ENCODE measurements around the gene BRD2.

GRCh38 chr6:32975886-32976285, 7.5 kb downstream of the BRD2 start:
- no peak for TF ChIP-seq CTCF (IDR thresholded peaks at IDR 0.05; ENCODE audit: low read length)
- no peak for TF ChIP-seq EZH2phosphoT487 (IDR thresholded peaks at IDR 0.05; ENCODE audit: low read length)
- no peak for TF ChIP-seq EZH2 (optimal IDR thresholded peaks at IDR 0.05; ENCODE audit: low read depth, low read length)
